SK-N-MC (cell line): ENCODE results near the gene PFN4.

Experiments
- EZH2 ChIP-seq: fragments of 200-600 bp; sonication (generic); IDR thresholded peaks from one replicate; pipeline ENCODE4 v1.6.1; 2017; ENCODE audit warnings: antibody characterized with exemption
- FOXP2 ChIP-seq: optimal IDR thresholded peaks from 2 replicates; pipeline ENCODE3; 2011; ENCODE audit warnings: mild to moderate bottlenecking, moderate library complexity; ENCODE audit not compliant: insufficient read depth; ENCODE audit errors: extremely low read length, control extremely low read depth
- POLR2AphosphoS5 ChIP-seq: IDR thresholded peaks from 2 replicates; pipeline ENCODE4 v1.6.1; 2012; ENCODE audit warnings: mild to moderate bottlenecking, low read depth, low read length, borderline replicate concordance

DNA sequence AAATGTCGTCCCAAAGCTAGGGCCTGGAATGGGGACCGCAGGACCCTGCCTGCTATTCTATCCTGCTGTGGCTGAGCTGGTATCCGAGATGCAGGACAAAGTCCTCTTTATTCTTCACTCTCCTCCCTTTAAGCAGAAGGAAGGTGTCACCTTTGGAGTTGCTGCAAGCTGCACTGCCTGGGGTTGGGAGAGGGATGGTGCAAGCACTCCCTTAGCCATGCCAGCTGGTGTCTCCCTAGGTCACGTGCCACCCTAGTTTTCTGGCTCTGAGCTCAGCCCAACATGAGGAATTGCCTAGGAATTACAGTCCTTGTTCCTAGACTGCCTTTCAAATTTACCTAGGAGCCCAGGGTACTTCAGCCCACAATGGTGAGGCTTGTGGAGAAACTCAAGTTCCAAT is 30.3 kb upstream of the PFN4 start:
- TF ChIP-seq POLR2AphosphoS5 (no peak), EZH2 (no peak), FOXP2 (no peak)
